Osteoblast (primary cell): ENCODE results near the gene OVCH1. TPM values are rescaled to one million over a fixed set of nuclear protein-coding genes. Genes with fewer than 3 reads are reported as not detected.
"Not testable (repeated sequence)": the region's sequence is repeated elsewhere in the genome, so short reads cannot be mapped to it uniquely, and the experiment has no call there.

Source experiments
- DNase-seq: peaks from one replicate; pipeline ENCODE4 v3.0.0; 2011; ENCODE audit warnings: low spot score, mixed read lengths; ENCODE audit not compliant: insufficient read length; ENCODE audit errors: missing footprints
- H2AFZ ChIP-seq: 2 replicates; pipeline ENCODE4 v1.6.0; 2011; ENCODE audit warnings: mild to moderate bottlenecking, low read length
- H3K27ac ChIP-seq: 2 replicates; pipeline ENCODE4 v1.5.1; 2011; ENCODE audit warnings: mild to moderate bottlenecking, low read depth, low read length, moderate library complexity
- H3K27me3 ChIP-seq: 2 replicates; pipeline ENCODE4 v1.6.0; 2012; ENCODE audit warnings: mild to moderate bottlenecking, control low read depth, inconsistent platforms, low read length, moderate library complexity; ENCODE audit not compliant: insufficient read depth
- H3K36me3 ChIP-seq: 2 replicates; pipeline ENCODE4 v1.5.1; 2011; ENCODE audit warnings: mild to moderate bottlenecking, low read length, control low read depth, moderate library complexity; ENCODE audit not compliant: insufficient read depth
- H3K4me1 ChIP-seq: 2 replicates; pipeline ENCODE4 v1.5.1; 2011; ENCODE audit warnings: mild to moderate bottlenecking, low read length, control low read depth, moderate library complexity; ENCODE audit not compliant: insufficient read depth
- H3K4me2 ChIP-seq: 2 replicates; pipeline ENCODE4 v1.6.0; 2011; ENCODE audit warnings: mild to moderate bottlenecking, low read length; ENCODE audit not compliant: insufficient read depth
- H3K4me3 ChIP-seq: fragments of 200-600 bp; sonication (generic); 3 replicates; pipeline ENCODE4 v1.5.1; 2012; ENCODE audit warnings: mild to moderate bottlenecking, low read length, inconsistent platforms; ENCODE audit not compliant: insufficient read depth
- H3K79me2 ChIP-seq: 2 replicates; pipeline ENCODE4 v1.6.0; 2012; ENCODE audit warnings: mild to moderate bottlenecking, low read length, control low read depth, inconsistent platforms; ENCODE audit not compliant: insufficient read depth
- H3K9me3 ChIP-seq: 2 replicates; pipeline ENCODE4 v1.5.1; 2011; ENCODE audit warnings: low read depth, low read length, control low read depth
- H4K20me1 ChIP-seq: 2 replicates; pipeline ENCODE4 v1.6.0; 2012; ENCODE audit warnings: mild to moderate bottlenecking, low read length, control low read depth; ENCODE audit not compliant: insufficient read depth
- CTCF ChIP-seq: IDR thresholded peaks from 2 replicates; pipeline ENCODE4 v1.5.1; 2011; ENCODE audit warnings: mild to moderate bottlenecking, low read depth, low read length, moderate library complexity; ENCODE audit errors: extremely low read depth
- total RNA-seq: library from RNA; depleted of rRNA; stranded (reverse); fragments of >200 nt; gene quantifications from 2 replicates; pipeline ENCODE4 v1.2.3, GENCODE V29; 2012

OVCH1 gene
- total RNA-seq, 1 donor: under 0.01 TPM

DNA sequence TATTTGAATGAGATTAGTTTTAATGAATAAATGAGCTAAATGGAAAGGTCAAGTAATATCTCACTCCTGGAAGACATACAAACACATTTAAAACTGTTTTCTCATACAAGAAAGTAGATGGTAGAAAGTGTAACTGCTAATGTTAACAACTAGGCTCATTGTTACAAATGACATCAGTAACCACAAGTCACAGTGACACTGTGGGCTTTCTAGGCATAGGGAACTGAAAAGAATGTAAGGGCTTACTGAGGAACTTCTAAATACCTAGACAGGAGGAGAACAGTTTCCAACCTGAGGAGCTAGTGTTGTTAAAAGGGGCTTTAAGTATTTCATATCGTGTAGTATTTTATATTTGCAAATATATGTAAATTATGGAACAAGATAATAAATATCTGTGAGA, 99.0 kb downstream of the OVCH1 start:
- Histone ChIP-seq H2AFZ (no peak overlapping the region), H3K4me2 (no peak overlapping the region), H4K20me1 (no peaks in the 10 kb centered on the region), H3K4me3 (no peak overlapping the region), H3K79me2 (no peaks in the 10 kb centered on the region), H3K36me3 (no peaks in the 10 kb centered on the region), H3K27ac (no peak overlapping the region), H3K9me3 (no peaks in the 10 kb centered on the region), H3K4me1 (no peaks in the 10 kb centered on the region), H3K27me3 (peaks cover 6% of the 10 kb centered on the region)
- TF ChIP-seq CTCF: no peak
- no peak for DNase-seq

- no peak overlapping the region for H3K27ac ChIP-seq
- H3K4me1 ChIP-seq: no peaks in the 10 kb centered on the region
- no peak for DNase-seq
- H4K20me1 ChIP-seq: no peaks in the 10 kb centered on the region
- no peak overlapping the region for H3K4me2 ChIP-seq
- no peak for TF ChIP-seq CTCF
- no peak overlapping the region for H3K4me3 ChIP-seq
- no peaks in the 10 kb centered on the region for H3K79me2 ChIP-seq
- H3K9me3 ChIP-seq: no peaks in the 10 kb centered on the region
- H2AFZ ChIP-seq: no peak overlapping the region
- H3K36me3 ChIP-seq: no peaks in the 10 kb centered on the region
- peaks cover 2% of the 10 kb centered on the region for H3K27me3 ChIP-seq
Measured at GRCh38 chr12:29396774-29397173, 100.7 kb downstream of the OVCH1 start.

- Histone ChIP-seq H3K27ac (no peak overlapping the region), H3K4me2 (no peak overlapping the region), H3K36me3 (no peaks in the 10 kb centered on the region), H2AFZ (no peak overlapping the region), H3K4me3 (no peak overlapping the region), H3K9me3 (no peaks in the 10 kb centered on the region), H4K20me1 (no peaks in the 10 kb centered on the region), H3K27me3 (no peaks in the 10 kb centered on the region), H3K4me1 (no peaks in the 10 kb centered on the region), H3K79me2 (no peaks in the 10 kb centered on the region)
- no peak for TF ChIP-seq CTCF
- DNase-seq: no peak
Measured at GRCh38 chr12:29395356-29395755, 102.1 kb downstream of the OVCH1 start.

DNA sequence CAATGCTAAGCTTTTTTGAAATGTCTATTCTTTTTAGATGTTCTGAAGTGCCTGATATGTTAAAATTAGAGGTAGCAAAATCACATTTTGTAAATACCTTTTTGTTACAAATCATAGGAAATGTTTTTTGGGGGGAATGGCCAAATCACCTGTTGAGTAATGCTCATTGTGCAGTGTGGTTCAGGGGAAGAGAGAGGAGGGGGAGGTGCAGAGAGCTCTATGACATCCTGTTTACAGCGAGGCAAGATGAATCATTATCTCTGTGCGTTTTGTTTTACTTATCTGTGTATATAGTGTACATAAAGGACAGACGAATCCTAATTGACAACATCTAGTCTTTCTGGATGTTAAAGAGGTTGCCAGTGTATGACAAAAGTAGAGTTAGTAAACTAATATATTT, 107.1 kb downstream of the OVCH1 start:
- H3K4me3 ChIP-seq, H3K79me2 ChIP-seq, H3K36me3 ChIP-seq, H2AFZ ChIP-seq, H3K4me1 ChIP-seq, H3K4me2 ChIP-seq, H3K9me3 ChIP-seq, H4K20me1 ChIP-seq, H3K27me3 ChIP-seq, H3K27ac ChIP-seq, DNase-seq: not testable (repeated sequence)
